GM18517 (cell line): ENCODE results near the gene SKIDA1.

ENCODE experiments used
- ATAC-seq: cut with Tn5 transposase; IDR thresholded peaks from one replicate; pipeline ENCODE4 v1.9.1; 2021; ENCODE audit warnings: mild to moderate bottlenecking, moderate library complexity; ENCODE audit not compliant: unreplicated experiment

The SKIDA1 gene

GRCh38 chr10:21487416-21488180 lies 37.9 kb downstream of the SKIDA1 start:
- no peak for ATAC-seq

- ATAC-seq, result no peak
Observed at GRCh38 chr10:21482821-21483220, 42.7 kb downstream of the SKIDA1 start.

- no peak for ATAC-seq
Observed at GRCh38 chr10:21481407-21481806, 44.1 kb downstream of the SKIDA1 start.

- no peak for ATAC-seq
Observed at GRCh38 chr10:21479570-21480315, 45.7 kb downstream of the SKIDA1 start.

DNA sequence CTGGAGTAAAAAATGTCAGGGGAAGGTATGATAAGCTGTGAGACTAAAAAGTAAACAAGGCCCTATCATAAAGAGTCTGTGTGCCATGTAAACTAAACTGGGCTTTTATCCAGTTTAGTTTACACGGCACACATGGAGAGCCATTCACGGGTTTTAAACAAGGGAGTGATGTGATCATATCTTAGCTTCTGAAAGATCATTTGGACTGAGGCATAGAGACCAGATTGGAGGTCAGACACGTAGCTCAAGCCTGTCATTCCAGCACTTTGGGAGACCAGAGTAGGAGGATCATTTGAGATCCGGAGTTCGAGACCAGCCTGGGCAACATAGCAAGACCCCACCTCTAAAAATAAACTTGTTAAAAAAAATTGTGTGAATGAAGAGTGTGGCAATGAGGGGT lies 50.1 kb downstream of the SKIDA1 start:
- ATAC-seq, result no peak

- no peak for ATAC-seq
Observed at GRCh38 chr10:21473541-21473940, 51.9 kb downstream of the SKIDA1 start.

- no peak for ATAC-seq
Observed at GRCh38 chr10:21473135-21473534, 52.3 kb downstream of the SKIDA1 start.

- ATAC-seq, result no peak
Observed at GRCh38 chr10:21468086-21468485, 57.4 kb downstream of the SKIDA1 start.

GRCh38 chr10:21467633-21468032 lies 57.8 kb downstream of the SKIDA1 start:
- no peak for ATAC-seq

DNA sequence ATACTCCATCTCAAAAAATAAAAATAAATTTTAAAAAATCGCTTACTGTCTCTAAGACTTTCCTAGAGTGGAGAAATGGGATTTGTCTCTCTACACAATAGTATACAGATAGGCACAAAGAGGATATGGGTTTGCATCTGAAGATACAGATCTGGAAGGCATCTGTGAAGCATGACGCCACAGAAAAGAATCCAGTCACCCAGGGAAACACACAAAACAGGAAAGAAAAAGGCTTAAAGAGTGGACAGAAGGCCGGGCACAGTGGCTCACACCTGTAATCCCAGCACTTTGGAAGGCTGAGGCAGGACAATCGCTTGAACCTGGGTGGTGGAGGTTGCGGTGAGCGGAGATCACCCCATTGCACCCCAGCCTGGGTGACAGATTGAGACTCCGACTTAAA lies 61.3 kb downstream of the SKIDA1 start:
- ATAC-seq, result no peak
